M059J (cell line): ENCODE data around the gene UBE2D1. TPM values are rescaled to one million over a fixed set of nuclear protein-coding genes. Genes with fewer than 3 reads are reported as not detected.

ENCODE experiments used
- total RNA-seq: library from RNA; depleted of rRNA; stranded (reverse); fragments of >200 nt; shearing (Covaris generic); gene quantifications from 2 replicates; pipeline ENCODE4 v1.2.3, GENCODE V29; 2014; rRNA removed

The UBE2D1 gene
- total RNA-seq, 1 experiment from 2014 or later, result 24.3 TPM

Other genes starting within 250 kb of the UBE2D1 start
- gene IPMK, start 67.1 kb upstream of the UBE2D1 start, total RNA-seq, result 7.4 and 9.3 TPM in 2 replicates
- 82.2 and 120 TPM in 2 replicates for gene CISD1, start 65.8 kb upstream of the UBE2D1 start, total RNA-seq
- gene TFAM, start 50.4 kb downstream of the UBE2D1 start, total RNA-seq, result 41.7 and 42.2 TPM in 2 replicates
- 28.4 and 39.1 TPM in 2 replicates for gene BICC1, start 177.9 kb downstream of the UBE2D1 start, total RNA-seq